ENCODE data around the gene PDGFRA.
A peak's percentile ranks its signal among the peaks of the same experiment; 100 is the strongest.

The PDGFRA gene

GRCh38 chr4:54227256-54228055, 1.6 kb upstream of the PDGFRA start:
- ChIA-PET CTCF (interaction anchor here (1.1 to 3.0 kb wide), 8 partner anchors 9 to 522 kb away, joined by 3 to 13 read pairs (median 4); no protein-coding TSS in a partner anchor), POLR2A (no interaction called here)
- H3K9me3 ChIP-seq (ENCODE audit: control extremely low read depth in 1 of 5, control insufficient read depth in 4 of 5, insufficient read depth in 2 of 5, low read depth in 1 of 5, low read length in 4 of 5): peaks cover 0 to 2% (median 0%) of the 10 kb centered on the region in 5 experiments
- peak overlapping the region in 6 of 7 experiments; percentile 24 to 76 (median 54) for H3K4me3 ChIP-seq (ENCODE audit: control insufficient read depth in 1 of 7, extremely low read depth in 1 of 7, insufficient read depth in 4 of 7, low read depth in 2 of 7, low read length in 6 of 7)
- peaks cover 0 to 100% (median 65%) of the 10 kb centered on the region in 5 experiments for H3K27me3 ChIP-seq (replicated peaks in 2 of 5; ENCODE audit: control insufficient read depth in 4 of 5, insufficient read depth in 5 of 5, low read length in 4 of 5)
- H3K36me3 ChIP-seq (ENCODE audit: control insufficient read depth in 4 of 4, insufficient read depth in 4 of 4, low read length in 3 of 4): no peaks in the 10 kb centered on the region
- under 1% methylated on average over 30 of the region's 36 CpGs for WGBS (ENCODE audit: insufficient coverage)
- DNase-seq: peak in 2 of 3 donors; percentile 23 to 39
- H3K4me1 ChIP-seq (ENCODE audit: control extremely low read depth in 1 of 4, control insufficient read depth in 4 of 4, insufficient read depth in 4 of 4, low read length in 3 of 4): peaks cover 0 to 66% (median 49%) of the 10 kb centered on the region in 4 experiments
- H3K27ac ChIP-seq (ENCODE audit: insufficient read depth in 1 of 2, low read depth in 1 of 2, low read length in 2 of 2, poor library complexity in 1 of 2, severe bottlenecking in 2 of 2): no peak overlapping the region

GRCh38 chr4:54228056-54228527, 1.0 kb upstream of the PDGFRA start:
- DNase-seq: peak in 2 of 3 donors; percentile 62 to 66
- Histone ChIP-seq H3K4me1 (ENCODE audit: control extremely low read depth in 1 of 4, control insufficient read depth in 4 of 4, insufficient read depth in 4 of 4, low read length in 3 of 4) (peaks cover 0 to 68% (median 49%) of the 10 kb centered on the region in 4 experiments), H3K4me3 (ENCODE audit: control insufficient read depth in 1 of 7, extremely low read depth in 1 of 7, insufficient read depth in 4 of 7, low read depth in 2 of 7, low read length in 6 of 7) (peak overlapping the region in 6 of 7 experiments; percentile 24 to 76 (median 54)), H3K36me3 (ENCODE audit: control insufficient read depth in 4 of 4, insufficient read depth in 4 of 4, low read length in 3 of 4) (no peaks in the 10 kb centered on the region), H3K9me3 (ENCODE audit: control extremely low read depth in 1 of 5, control insufficient read depth in 4 of 5, insufficient read depth in 2 of 5, low read depth in 1 of 5, low read length in 4 of 5) (peaks cover 0 to 2% (median 0%) of the 10 kb centered on the region in 5 experiments), H3K27ac (ENCODE audit: insufficient read depth in 1 of 2, low read depth in 1 of 2, low read length in 2 of 2, poor library complexity in 1 of 2, severe bottlenecking in 2 of 2) (no peak overlapping the region), H3K27me3 (replicated peaks in 2 of 5; ENCODE audit: control insufficient read depth in 4 of 5, insufficient read depth in 5 of 5, low read length in 4 of 5) (peaks cover 0 to 96% (median 61%) of the 10 kb centered on the region in 5 experiments)
- CTCF ChIA-PET: interaction anchor here (0.7 to 1.8 kb wide), 8 partner anchors 9 to 523 kb away, joined by 3 to 6 read pairs (median 3); no protein-coding TSS in a partner anchor
- POLR2A ChIA-PET: no interaction called here
- 2% methylated on average over 27 of the region's 29 CpGs for WGBS (ENCODE audit: insufficient coverage)

- POLR2A ChIA-PET: no interaction called here
- Histone ChIP-seq H3K27ac (ENCODE audit: insufficient read depth in 1 of 2, low read depth in 1 of 2, low read length in 2 of 2, poor library complexity in 1 of 2, severe bottlenecking in 2 of 2) (no peak overlapping the region), H3K27me3 (replicated peaks in 2 of 5; ENCODE audit: control insufficient read depth in 4 of 5, insufficient read depth in 5 of 5, low read length in 4 of 5) (peaks cover 0 to 91% (median 60%) of the 10 kb centered on the region in 5 experiments), H3K4me3 (ENCODE audit: control insufficient read depth in 1 of 7, extremely low read depth in 1 of 7, insufficient read depth in 4 of 7, low read depth in 2 of 7, low read length in 6 of 7) (peak overlapping the region in 1 of 7 experiments; percentile 71), H3K9me3 (ENCODE audit: control extremely low read depth in 1 of 5, control insufficient read depth in 4 of 5, insufficient read depth in 2 of 5, low read depth in 1 of 5, low read length in 4 of 5) (peaks cover 0 to 2% (median 0%) of the 10 kb centered on the region in 5 experiments), H3K4me1 (ENCODE audit: control extremely low read depth in 1 of 4, control insufficient read depth in 4 of 4, insufficient read depth in 4 of 4, low read length in 3 of 4) (peaks cover 0 to 71% (median 52%) of the 10 kb centered on the region in 4 experiments), H3K36me3 (ENCODE audit: control insufficient read depth in 4 of 4, insufficient read depth in 4 of 4, low read length in 3 of 4) (no peaks in the 10 kb centered on the region)
- WGBS (ENCODE audit: insufficient coverage): 0% methylated on average over 2 of the region's 8 CpGs
- CTCF ChIA-PET: interaction anchor here (0.7 to 1.8 kb wide), 8 partner anchors 10 to 1215 kb away, joined by 3 to 6 read pairs (median 4); no protein-coding TSS in a partner anchor
- no peak for DNase-seq
Measured at GRCh38 chr4:54228546-54228945, 547 bp upstream of the PDGFRA start.

GRCh38 chr4:54229631-54230483, 764 bp downstream of the PDGFRA start:
- no peaks in the 10 kb centered on the region for H3K36me3 ChIP-seq (ENCODE audit: control insufficient read depth in 4 of 4, insufficient read depth in 4 of 4, low read length in 3 of 4)
- DNase-seq: peak in 2 of 3 donors; percentile 22 to 34
- peaks cover 0 to 80% (median 59%) of the 10 kb centered on the region in 4 experiments for H3K4me1 ChIP-seq (ENCODE audit: control extremely low read depth in 1 of 4, control insufficient read depth in 4 of 4, insufficient read depth in 4 of 4, low read length in 3 of 4)
- H3K27ac ChIP-seq (ENCODE audit: insufficient read depth in 1 of 2, low read depth in 1 of 2, low read length in 2 of 2, poor library complexity in 1 of 2, severe bottlenecking in 2 of 2): no peak overlapping the region
- ChIA-PET POLR2A (no interaction called here), CTCF (interaction anchor here (0.6 to 6.6 kb wide), 12 partner anchors 11 to 1497 kb away, joined by 3 to 76 read pairs (median 4); no protein-coding TSS in a partner anchor)
- WGBS (ENCODE audit: insufficient coverage): 4% methylated on average over 43 of the region's 63 CpGs
- no peak overlapping the region for H3K4me3 ChIP-seq (ENCODE audit: control insufficient read depth in 1 of 7, extremely low read depth in 1 of 7, insufficient read depth in 4 of 7, low read depth in 2 of 7, low read length in 6 of 7)
- peaks cover 0 to 82% (median 60%) of the 10 kb centered on the region in 5 experiments for H3K27me3 ChIP-seq (replicated peaks in 2 of 5; ENCODE audit: control insufficient read depth in 4 of 5, insufficient read depth in 5 of 5, low read length in 4 of 5)
- peaks cover 0 to 2% (median 0%) of the 10 kb centered on the region in 5 experiments for H3K9me3 ChIP-seq (ENCODE audit: control extremely low read depth in 1 of 5, control insufficient read depth in 4 of 5, insufficient read depth in 2 of 5, low read depth in 1 of 5, low read length in 4 of 5)

- CTCF ChIA-PET: interaction anchor here (0.9 to 6.6 kb wide), 5 partner anchors 7 to 1246 kb away, joined by 3 to 76 read pairs (median 61); no protein-coding TSS in a partner anchor
- Histone ChIP-seq H3K9me3 (ENCODE audit: control extremely low read depth in 1 of 5, control insufficient read depth in 4 of 5, insufficient read depth in 2 of 5, low read depth in 1 of 5, low read length in 4 of 5) (peaks cover 0 to 2% (median 0%) of the 10 kb centered on the region in 5 experiments), H3K27ac (ENCODE audit: insufficient read depth in 1 of 2, low read depth in 1 of 2, low read length in 2 of 2, poor library complexity in 1 of 2, severe bottlenecking in 2 of 2) (no peak overlapping the region), H3K4me1 (ENCODE audit: control extremely low read depth in 1 of 4, control insufficient read depth in 4 of 4, insufficient read depth in 4 of 4, low read length in 3 of 4) (peaks cover 0 to 75% (median 56%) of the 10 kb centered on the region in 4 experiments), H3K36me3 (ENCODE audit: control insufficient read depth in 4 of 4, insufficient read depth in 4 of 4, low read length in 3 of 4) (no peaks in the 10 kb centered on the region), H3K27me3 (replicated peaks in 2 of 5; ENCODE audit: control insufficient read depth in 4 of 5, insufficient read depth in 5 of 5, low read length in 4 of 5) (peaks cover 0 to 74% (median 54%) of the 10 kb centered on the region in 5 experiments), H3K4me3 (ENCODE audit: control insufficient read depth in 1 of 7, extremely low read depth in 1 of 7, insufficient read depth in 4 of 7, low read depth in 2 of 7, low read length in 6 of 7) (peak overlapping the region in 3 of 7 experiments; percentile 10 to 68 (median 51))
- DNase-seq: peak in 2 of 3 donors; percentile 59
- 1% methylated on average over 55 of the region's 63 CpGs for WGBS (ENCODE audit: insufficient coverage)
- POLR2A ChIA-PET: no interaction called here
Measured at GRCh38 chr4:54230484-54231418, 1.7 kb downstream of the PDGFRA start.

- no peak for DNase-seq
- peak overlapping the region in 5 of 7 experiments; percentile 49 to 79 (median 67) for H3K4me3 ChIP-seq (ENCODE audit: control insufficient read depth in 1 of 7, extremely low read depth in 1 of 7, insufficient read depth in 4 of 7, low read depth in 2 of 7, low read length in 6 of 7)
- POLR2A ChIA-PET: no interaction called here
- CTCF ChIA-PET: interaction anchor here (0.9 to 6.6 kb wide), 8 partner anchors 7 to 1246 kb away, joined by 3 to 76 read pairs (median 26); no protein-coding TSS in a partner anchor
- H3K27ac ChIP-seq (ENCODE audit: insufficient read depth in 1 of 2, low read depth in 1 of 2, low read length in 2 of 2, poor library complexity in 1 of 2, severe bottlenecking in 2 of 2): no peak overlapping the region
- H3K9me3 ChIP-seq (ENCODE audit: control extremely low read depth in 1 of 5, control insufficient read depth in 4 of 5, insufficient read depth in 2 of 5, low read depth in 1 of 5, low read length in 4 of 5): peaks cover 0 to 2% (median 0%) of the 10 kb centered on the region in 5 experiments
- H3K27me3 ChIP-seq (replicated peaks in 2 of 5; ENCODE audit: control insufficient read depth in 4 of 5, insufficient read depth in 5 of 5, low read length in 4 of 5): peaks cover 0 to 69% (median 51%) of the 10 kb centered on the region in 5 experiments
- H3K36me3 ChIP-seq (ENCODE audit: control insufficient read depth in 4 of 4, insufficient read depth in 4 of 4, low read length in 3 of 4): no peaks in the 10 kb centered on the region
- 8% methylated on average over 20 of the region's 20 CpGs for WGBS (ENCODE audit: insufficient coverage)
- peaks cover 0 to 69% (median 50%) of the 10 kb centered on the region in 4 experiments for H3K4me1 ChIP-seq (ENCODE audit: control extremely low read depth in 1 of 4, control insufficient read depth in 4 of 4, insufficient read depth in 4 of 4, low read length in 3 of 4)
Measured at GRCh38 chr4:54231419-54231767, 2.3 kb downstream of the PDGFRA start.

Data from common myeloid progenitor, CD34-positive (primary cell).